K562 (cell line): ENCODE measurements around the gene NAT9. TPM values are rescaled to one million over a fixed set of nuclear protein-coding genes. Genes with fewer than 3 reads are reported as not detected.

ENCODE experiments used
- ATAC-seq: fragments of 200-7000 bp; cut with Tn5 transposase; 3 replicates; pipeline ENCODE4 v1.9.1; 2020; ENCODE audit warnings: moderate library complexity
- BruUV-seq: library from RNA; stranded (reverse); fragments of 400-500 nt; replicated peaks from 2 replicates; lab custom pipeline; 2021; lab: Mats Ljungman, UMichigan
- CTCF ChIA-PET: fragments of 300-600 bp; formaldehyde crosslinking; extraction: SDS; loops from one replicate; lab custom pipeline; 2021; ENCODE audit warnings: low intra/inter-chr PET ratio; lab: Yijun Ruan, JAX
- POLR2A ChIA-PET: fragments of 300-600, 350-650 bp; sonication (Branson Sonifier 250); formaldehyde crosslinking; extraction: SDS; loops from one replicate; lab custom pipeline; 2021; ENCODE audit warnings: antibody characterized with exemption, inconsistent platforms; lab: Yijun Ruan, JAX
- DNase-seq, 4 experiments: peaks; one replicate each; pipeline versions ENCODE4 v3.0.0 to v3.0.0-alpha.2; 2011 to 2018; ENCODE audit warnings: low spot score in 3 of 4, mixed read lengths in 3 of 4; ENCODE audit errors: extremely low read depth in 1 of 4
- FAIRE-seq: peaks from 2 replicates; lab custom pipeline; 2011; peaks lifted over from hg19 to GRCh38; lab: Jason Lieb, UNC
- H2AFZ ChIP-seq: 2 replicates; pipeline ENCODE4 v1.6.0; 2011; ENCODE audit warnings: low read depth, low read length, control low read depth, inconsistent platforms
- H3K27ac ChIP-seq: fragments of 200-600 bp; 3 replicates; pipeline ENCODE4 v1.8.0; 2011; ENCODE audit warnings: low read depth, mild to moderate bottlenecking, control low read depth, inconsistent platforms, low read length, moderate library complexity, mixed read lengths; ENCODE audit errors: extremely low read depth
- H3K27me3 ChIP-seq, 2 experiments: fragments of 300-600 bp in 1 of 2; 2 replicates in 1 of 2; 3 replicates in 1 of 2; pipeline versions ENCODE4 v1.6.0 to v1.8.0; 2011; ENCODE audit warnings: inconsistent platforms in 2 of 2, low read length in 2 of 2, mild to moderate bottlenecking in 1 of 2, mixed read lengths in 1 of 2, moderate library complexity in 1 of 2; ENCODE audit not compliant: control insufficient read depth in 2 of 2, insufficient read depth in 2 of 2
- H3K36me3 ChIP-seq: fragments of 300-600 bp; 3 replicates; pipeline ENCODE4 v1.8.0; 2011; ENCODE audit warnings: mild to moderate bottlenecking, low read length, inconsistent platforms; ENCODE audit not compliant: control insufficient read depth, insufficient read depth
- H3K4me1 ChIP-seq, 2 experiments: fragments of 200-600 bp in 1 of 2; replicated peaks in 1 of 2; 2 replicates in 1 of 2; 3 replicates in 1 of 2; pipeline versions ENCODE4 v1.5.1 to v1.8.0; 2011; ENCODE audit warnings: inconsistent platforms in 2 of 2, low read length in 2 of 2, mild to moderate bottlenecking in 1 of 2, mixed read lengths in 1 of 2, moderate library complexity in 1 of 2; ENCODE audit not compliant: control insufficient read depth in 2 of 2, insufficient read depth in 2 of 2
- H3K4me2 ChIP-seq: 2 replicates; pipeline ENCODE4 v1.6.1; 2011; ENCODE audit warnings: low read length, control low read depth, inconsistent platforms, mixed read lengths; ENCODE audit not compliant: insufficient read depth
- H3K4me3 ChIP-seq: fragments of 200-600 bp; sonication (generic), shearing (Covaris generic); 2 replicates; pipeline ENCODE4 v1.5.1; 2016; ENCODE audit warnings: control low read depth, inconsistent platforms
- H3K79me2 ChIP-seq: fragments of 200-600 bp; 3 replicates; pipeline ENCODE4 v1.8.0; 2011; ENCODE audit warnings: low read length, inconsistent platforms; ENCODE audit not compliant: control insufficient read depth, insufficient read depth
- H3K9ac ChIP-seq, 2 experiments: 2 replicates each; pipeline versions ENCODE4 v1.6.0 to v1.6.1; 2011; ENCODE audit warnings: low read depth in 2 of 2, low read length in 2 of 2, control low read depth in 1 of 2, inconsistent platforms in 1 of 2, mild to moderate bottlenecking in 1 of 2, mixed read lengths in 1 of 2; ENCODE audit not compliant: insufficient read depth in 1 of 2
- H3K9me1 ChIP-seq: one replicate; pipeline ENCODE4 v1.6.0; 2011; ENCODE audit warnings: inconsistent platforms, mild to moderate bottlenecking, low read length, moderate library complexity; ENCODE audit not compliant: control insufficient read depth, insufficient read depth
- H3K9me3 ChIP-seq: replicated peaks from 2 replicates; pipeline ENCODE4 v1.5.1; 2011; ENCODE audit warnings: low read depth, low read length, inconsistent platforms; ENCODE audit not compliant: control insufficient read depth, insufficient read depth
- H4K20me1 ChIP-seq: replicated peaks from 2 replicates; pipeline ENCODE4 v1.6.1; 2011; ENCODE audit warnings: low read length, inconsistent platforms, mixed read lengths; ENCODE audit not compliant: control insufficient read depth, insufficient read depth
- XRCC5 ChIP-seq: fragments of 200-400 bp; formaldehyde crosslinking; IDR thresholded peaks from 2 replicates; pipeline ENCODE4 v1.6.1; 2017; ENCODE audit warnings: low read depth, mild to moderate bottlenecking, low read length
- ZBTB12 ChIP-seq: fragments of 250-450 bp; sonication (Bioruptor Pico); IDR thresholded peaks from 2 replicates; pipeline ENCODE4 v1.4.0; 2020
- ZNF512 ChIP-seq: IDR thresholded peaks from 2 replicates; pipeline ENCODE4 v1.6.1; 2016; ENCODE audit warnings: missing genetic modification characterization, missing compliant biosample characterization
- WGBS: fragments of 100-300 bp; shearing (Covaris generic); methylation state at CpG from one replicate; pipeline ENCODE4 v1.1.6; 2016; ENCODE audit warnings: low coverage, mixed read lengths; ENCODE audit not compliant: insufficient coverage; ENCODE audit errors: missing lambda C conversion rate; 5-methylcytosine and 5-hydroxymethylcytosine counted together
- in situ Hi-C: fragments of 300-500 bp; cut with MboI; formaldehyde crosslinking; loops from 4 replicates; pipeline ENCODE4 v1.15.0; 2018; ENCODE audit warnings: inconsistent platforms, mixed read lengths
- intact Hi-C: fragments of 100-400 bp; cut with micrococcal nuclease; formaldehyde crosslinking; loops from 2 replicates; pipeline ENCODE4 v1.14.2; 2022
- polyA plus RNA-seq, 8 experiments: library from polyadenylated mRNA; depleted of rRNA in 4 of 8; stranded (reverse) in 5 of 8; unstranded in 3 of 8; fragments of >200 nt; fragmentation: Nextera tagmentation in 2 of 8; fragmentation: Illumina TruSeq in 1 of 8; extraction: Ambion mirVana in 2 of 8; extraction: Trizol in 1 of 8; gene quantifications; 2 replicates each; pipeline versions ENCODE4 v1.2.1 to v1.2.3, GENCODE V29; 2011 to 2014; ENCODE audit warnings: inconsistent platforms in 1 of 8, missing spikeins in 1 of 8
- total RNA-seq, 7 experiments: library from RNA; depleted of rRNA in 6 of 7; stranded (reverse); fragments of >200 nt in 6 of 7; fragmentation: Illumina TruSeq in 2 of 7; extraction: Trizol in 2 of 7; gene quantifications; 2 replicates each; pipeline versions ENCODE4 v1.2.1 to v1.2.3, GENCODE V29; 2011 to 2021; ENCODE audit warnings: low replicate concordance in 1 of 7

The NAT9 gene
- total and polyA plus RNA-seq, 9 of the 15 experiments (the other 6 are each of a cell fraction or from before 2014, with no cell fraction given): 4.2 to 63.6 (median 40.8) TPM

- Histone ChIP-seq H3K9ac (0 out of 4 replicates have a peak overlapping the region, but pooled peaks of 1 of the 2 experiments have one; percentile 6), H3K27ac (no peak overlapping the region), H4K20me1 (no peaks in the 10 kb centered on the region; the same call in none of the 2 replicates), H3K79me2 (no peaks in the 10 kb centered on the region), H3K9me3 (no peaks in the 10 kb centered on the region), H3K27me3 (no peaks in the 10 kb centered on the region), H3K9me1 (no peaks in the 10 kb centered on the region), H2AFZ (no peak overlapping the region), H3K4me3 (no peak overlapping the region), H3K4me2 (no peak overlapping the region), H3K36me3 (no peaks in the 10 kb centered on the region; the same call in 1 of the 3 replicates), H3K4me1 (no peaks in the 10 kb centered on the region)
- CTCF ChIA-PET: no interaction called here
- in situ Hi-C loops: no loop called here
- no peak for TF ChIP-seq XRCC5
- TF ChIP-seq ZNF512 (tag): no peak
- no peak for TF ChIP-seq ZBTB12 (CRISPR knock-in tag)
- 63% methylated on average over 17 of the region's 17 CpGs for WGBS
- DNase-seq (no peak), ATAC-seq (no peak), FAIRE-seq (no peak)
- BruUV-seq: no TSS peak
- POLR2A ChIA-PET: interaction anchor here (0.5 to 0.6 kb wide), 3 partner anchors 17 to 67 kb away, joined by 3 to 4 read pairs (median 3); no protein-coding TSS in a partner anchor
- intact Hi-C loops: no loop called here
Measured at GRCh38 chr17:74808714-74809430, 32.7 kb upstream of the NAT9 start.
